Lung (tissue), 12 donors: ENCODE measurements around the gene CD47. TPM values are rescaled to one million over a fixed set of nuclear protein-coding genes. Genes with fewer than 3 reads are reported as not detected.

Experiments used
- ATAC-seq: fragments of 200-7000 bp; cut with Tn5 transposase; one replicate; pipeline ENCODE4 v1.9.1; 2020; ENCODE audit warnings: moderate number of reproducible peaks; ENCODE audit not compliant: insufficient read depth, low FRiP score
- DNase-seq, 3 donors: peaks; one replicate each; pipeline ENCODE4 v3.0.0-alpha.2; 2013 to 2017
- H3K27ac ChIP-seq, 2 donors: one replicate each; pipeline ENCODE4 v1.5.1; 2013; ENCODE audit warnings: mild to moderate bottlenecking in 2 of 2, moderate library complexity in 2 of 2, control low read depth in 1 of 2, inconsistent platforms in 1 of 2, low read depth in 1 of 2, low read length in 1 of 2
- H3K27me3 ChIP-seq, 3 donors: one replicate each; pipeline ENCODE4 v1.5.1; 2013; ENCODE audit warnings: low read length in 2 of 3; ENCODE audit not compliant: control insufficient read depth in 3 of 3, insufficient read depth in 3 of 3
- H3K36me3 ChIP-seq, 4 donors: one replicate each; pipeline ENCODE4 v1.5.1; 2013; ENCODE audit warnings: low read length in 4 of 4, mild to moderate bottlenecking in 1 of 4, moderate library complexity in 1 of 4; ENCODE audit not compliant: control insufficient read depth in 4 of 4, insufficient read depth in 4 of 4
- H3K4me1 ChIP-seq, 5 donors: one replicate each; pipeline ENCODE4 v1.5.1; 2013; ENCODE audit warnings: low read length in 5 of 5, mild to moderate bottlenecking in 2 of 5, moderate library complexity in 1 of 5; ENCODE audit not compliant: control insufficient read depth in 5 of 5, insufficient read depth in 5 of 5
- H3K4me3 ChIP-seq: one replicate; pipeline ENCODE4 v1.5.1; 2013; ENCODE audit warnings: mild to moderate bottlenecking, control low read depth, moderate library complexity
- H3K9ac ChIP-seq, 2 donors: one replicate each; pipeline ENCODE4 v1.5.1; 2013; ENCODE audit warnings: low read length in 2 of 2, control low read depth in 1 of 2; ENCODE audit not compliant: insufficient read depth in 1 of 2
- H3K9me3 ChIP-seq, 4 donors: one replicate each; pipeline ENCODE4 v1.5.1; 2013; ENCODE audit warnings: low read length in 3 of 4, mild to moderate bottlenecking in 1 of 4, moderate library complexity in 1 of 4; ENCODE audit not compliant: control insufficient read depth in 4 of 4, insufficient read depth in 3 of 4
- CTCF ChIP-seq: IDR thresholded peaks from 2 replicates; pipeline ENCODE4 v1.5.1; 2012; ENCODE audit warnings: mild to moderate bottlenecking; ENCODE audit errors: control extremely low read depth, extremely low read depth
- WGBS, 2 donors: extraction: QIAGEN DNeasy Blood & Tissue Kit; methylation state at CpG; one replicate each; pipeline ENCODE4 v1.1.7; 2013; 5-methylcytosine and 5-hydroxymethylcytosine counted together
- polyA plus RNA-seq, 2 donors: library from polyadenylated mRNA; stranded (reverse); fragments of 200-250 nt; gene quantifications; one replicate each; pipeline ENCODE4 v1.2.1, GENCODE V29; 2013
- total RNA-seq, 2 donors: library from RNA; depleted of rRNA in 1 of 2; stranded (reverse); fragments of >200 nt in 1 of 2; gene quantifications; one replicate each; pipeline ENCODE4 v1.2.1, GENCODE V29; 2014 to 2021
- donor health status: control.
- donor health status: control.
- donor health status: Bipolar disorder and iron deficiency.
- donor health status: healthy.
- donor health status: DM: yes; HTN: yes; CAD: no.

The CD47 gene
- total and polyA plus RNA-seq, 4 donors, result 115 to 410 (median 133) TPM

GRCh38 chr3:108131475-108132134 lies 40.8 kb upstream of the CD47 start:
- 67 to 78% methylated on average over 9 of the region's 9 CpGs for WGBS, 2 donors
- Histone ChIP-seq H3K27me3 (no peaks in the 10 kb centered on the region), H3K27ac (peak overlapping the region in 1 of 2 donors; percentile 4), H3K4me3 (no peak overlapping the region), H3K9me3 (no peaks in the 10 kb centered on the region), H3K9ac (no peak overlapping the region), H3K4me1 (peaks cover 0 to 11% (median 7%) of the 10 kb centered on the region in 5 donors), H3K36me3 (no peaks in the 10 kb centered on the region)
- no peak for ATAC-seq
- DNase-seq, result no peak
- TF ChIP-seq CTCF, result no peak

- no peaks in the 10 kb centered on the region for H3K27me3 ChIP-seq
- no peak overlapping the region for H3K9ac ChIP-seq
- H3K4me3 ChIP-seq, result no peak overlapping the region
- DNase-seq, result no peak
- H3K36me3 ChIP-seq, result no peaks in the 10 kb centered on the region
- H3K4me1 ChIP-seq, result peaks cover 0 to 11% (median 8%) of the 10 kb centered on the region in 5 donors
- peak; percentile 29 for ATAC-seq
- H3K9me3 ChIP-seq, result no peaks in the 10 kb centered on the region
- H3K27ac ChIP-seq, result peak overlapping the region in 1 of 2 donors; percentile 4
- no peak for TF ChIP-seq CTCF
Observed at GRCh38 chr3:108130701-108131474, 40.1 kb upstream of the CD47 start.

GRCh38 chr3:108130236-108130635 lies 39.4 kb upstream of the CD47 start:
- peaks cover 0 to 11% (median 10%) of the 10 kb centered on the region in 5 donors for H3K4me1 ChIP-seq
- 84 to 90% methylated on average over 4 of the region's 4 CpGs for WGBS, 2 donors
- no peaks in the 10 kb centered on the region for H3K9me3 ChIP-seq
- no peak for ATAC-seq
- TF ChIP-seq CTCF, result no peak
- H3K9ac ChIP-seq, result no peak overlapping the region
- H3K4me3 ChIP-seq, result no peak overlapping the region
- H3K36me3 ChIP-seq, result no peaks in the 10 kb centered on the region
- DNase-seq, result no peak
- no peaks in the 10 kb centered on the region for H3K27me3 ChIP-seq
- H3K27ac ChIP-seq, result no peak overlapping the region
